BLaER1 treated with 17β-estradiol and CSF1 and Interleukin-3, amounts not matched to agents 10 nM and 100 nM (cell line): ENCODE data around the gene ACOT9.

ENCODE experiments used
- H3K27ac ChIP-seq, 11 experiments: shearing (Covaris generic); formaldehyde crosslinking; 2 replicates each; pipeline ENCODE4 v1.8.1; 2022
- H3K27me3 ChIP-seq, 11 experiments: shearing (Covaris generic); formaldehyde crosslinking; 2 replicates each; pipeline ENCODE4 v1.8.1; 2022
- H3K36me3 ChIP-seq, 11 experiments: shearing (Covaris generic); formaldehyde crosslinking; 2 replicates each; pipeline ENCODE4 v1.8.1; 2022
- H3K4me1 ChIP-seq, 10 experiments: shearing (Covaris generic); formaldehyde crosslinking; 2 replicates each; pipeline ENCODE4 v1.8.1; 2022
- H3K4me2 ChIP-seq, 11 experiments: shearing (Covaris generic); formaldehyde crosslinking; 2 replicates each; pipeline ENCODE4 v1.8.1; 2022
- H3K4me3 ChIP-seq, 10 experiments: shearing (Covaris generic); formaldehyde crosslinking; 2 replicates each; pipeline ENCODE4 v1.8.1; 2022
- H3K9ac ChIP-seq, 11 experiments: shearing (Covaris generic); formaldehyde crosslinking; 2 replicates each; pipeline ENCODE4 v1.8.1; 2022
- H3K9me3 ChIP-seq, 11 experiments: shearing (Covaris generic); formaldehyde crosslinking; replicated peaks in 1 of 11; 2 replicates each; pipeline ENCODE4 v1.8.1; 2022
- H4K20me1 ChIP-seq, 11 experiments: shearing (Covaris generic); formaldehyde crosslinking; 2 replicates each; pipeline ENCODE4 v1.8.1; 2022
- Cebpa-rat ChIP-seq, 11 experiments: shearing (Covaris generic); IDR thresholded peaks; 2 replicates each; pipeline ENCODE4 v1.8.1; 2022

The ACOT9 gene

DNA sequence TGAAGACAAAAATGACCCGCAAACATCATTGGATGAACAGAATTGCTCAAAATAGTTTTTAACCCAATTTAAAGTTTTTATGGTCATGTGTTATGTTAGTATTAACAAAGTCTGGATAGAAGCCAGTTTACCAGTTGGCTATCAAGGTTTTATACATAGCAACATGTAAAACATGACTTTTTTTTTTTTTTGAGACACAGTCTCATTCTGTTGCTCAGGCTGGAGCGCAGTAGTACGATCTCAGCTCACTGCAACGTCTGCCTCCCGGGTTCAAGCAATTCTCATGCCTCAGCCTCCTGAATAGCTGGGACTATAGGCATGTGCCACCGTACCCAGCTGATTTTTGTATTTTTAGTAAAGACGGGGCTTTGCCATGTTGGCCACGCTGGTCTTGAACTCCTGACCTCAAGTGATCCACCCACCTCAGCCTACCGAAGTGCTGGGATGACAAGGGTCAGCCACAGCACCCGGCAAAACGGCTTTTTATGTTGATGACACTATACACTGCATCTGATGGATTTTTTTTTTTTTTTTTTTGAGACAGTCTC is 43.3 kb upstream of the ACOT9 start:
- H3K4me2 ChIP-seq, result peak overlapping the region in 4 of 11 experiments; percentile 64 to 84 (median 69); a peak in 6 of 22 replicates
- H3K4me3 ChIP-seq, result peak overlapping the region in 4 of 10 experiments; percentile 70 to 79 (median 78); a peak in 6 of 20 replicates
- H3K36me3 ChIP-seq, result peaks cover 0 to 29% (median 21%) of the 10 kb centered on the region in 11 experiments; a peak in 18 of 22 replicates
- peaks cover 0 to 65% (median 26%) of the 10 kb centered on the region in 10 experiments; a peak in 17 of 20 replicates for H3K4me1 ChIP-seq
- H4K20me1 ChIP-seq, result peaks cover 0 to 30% (median 8%) of the 10 kb centered on the region in 11 experiments; a peak in 12 of 22 replicates
- no peak for TF ChIP-seq Cebpa-rat (IDR thresholded peaks at IDR 0.05)
- H3K9ac ChIP-seq, result peak overlapping the region in 2 of 11 experiments; percentile 94 to 98; a peak in 4 of 22 replicates
- H3K9me3 ChIP-seq, result peaks cover 6 to 34% (median 13%) of the 10 kb centered on the region in 11 experiments; a peak in 18 of 22 replicates
- H3K27ac ChIP-seq, result peak overlapping the region in 3 of 11 experiments; percentile 92 to 95 (median 94); a peak in 4 of 22 replicates
- no peaks in the 10 kb centered on the region for H3K27me3 ChIP-seq

DNA sequence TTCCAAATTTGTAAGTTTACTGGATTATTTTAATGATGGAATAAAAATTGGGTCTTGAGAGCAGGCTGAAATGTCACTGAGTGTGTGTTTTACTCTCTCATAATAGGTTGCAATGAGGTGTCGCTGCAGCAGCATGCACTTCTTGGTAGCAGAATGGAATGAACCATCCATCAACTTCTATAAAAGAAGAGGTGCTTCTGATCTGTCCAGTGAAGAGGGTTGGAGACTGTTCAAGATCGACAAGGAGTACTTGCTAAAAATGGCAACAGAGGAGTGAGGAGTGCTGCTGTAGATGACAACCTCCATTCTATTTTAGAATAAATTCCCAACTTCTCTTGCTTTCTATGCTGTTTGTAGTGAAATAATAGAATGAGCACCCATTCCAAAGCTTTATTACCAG is 42.5 kb upstream of the ACOT9 start:
- peak overlapping the region in 5 of 11 experiments; percentile 92 to 96 (median 94); a peak in 9 of 22 replicates for H3K27ac ChIP-seq
- peak overlapping the region in 5 of 11 experiments; percentile 88 to 98 (median 94); a peak in 9 of 22 replicates for H3K9ac ChIP-seq
- H3K4me3 ChIP-seq, result peak overlapping the region in 6 of 10 experiments; percentile 70 to 79 (median 78); a peak in 12 of 20 replicates
- TF ChIP-seq Cebpa-rat (IDR thresholded peaks at IDR 0.05), result no peak
- peaks cover 0 to 73% (median 33%) of the 10 kb centered on the region in 10 experiments; a peak in 17 of 20 replicates for H3K4me1 ChIP-seq
- H3K4me2 ChIP-seq, result peak overlapping the region in 8 of 11 experiments; percentile 50 to 84 (median 64); a peak in 16 of 22 replicates
- H3K27me3 ChIP-seq, result no peaks in the 10 kb centered on the region
- H3K36me3 ChIP-seq, result peaks cover 0 to 29% (median 21%) of the 10 kb centered on the region in 11 experiments; a peak in 18 of 22 replicates
- H4K20me1 ChIP-seq, result peaks cover 0 to 30% (median 8%) of the 10 kb centered on the region in 11 experiments; a peak in 12 of 22 replicates
- H3K9me3 ChIP-seq, result peaks cover 6 to 34% (median 13%) of the 10 kb centered on the region in 11 experiments; a peak in 18 of 22 replicates

DNA sequence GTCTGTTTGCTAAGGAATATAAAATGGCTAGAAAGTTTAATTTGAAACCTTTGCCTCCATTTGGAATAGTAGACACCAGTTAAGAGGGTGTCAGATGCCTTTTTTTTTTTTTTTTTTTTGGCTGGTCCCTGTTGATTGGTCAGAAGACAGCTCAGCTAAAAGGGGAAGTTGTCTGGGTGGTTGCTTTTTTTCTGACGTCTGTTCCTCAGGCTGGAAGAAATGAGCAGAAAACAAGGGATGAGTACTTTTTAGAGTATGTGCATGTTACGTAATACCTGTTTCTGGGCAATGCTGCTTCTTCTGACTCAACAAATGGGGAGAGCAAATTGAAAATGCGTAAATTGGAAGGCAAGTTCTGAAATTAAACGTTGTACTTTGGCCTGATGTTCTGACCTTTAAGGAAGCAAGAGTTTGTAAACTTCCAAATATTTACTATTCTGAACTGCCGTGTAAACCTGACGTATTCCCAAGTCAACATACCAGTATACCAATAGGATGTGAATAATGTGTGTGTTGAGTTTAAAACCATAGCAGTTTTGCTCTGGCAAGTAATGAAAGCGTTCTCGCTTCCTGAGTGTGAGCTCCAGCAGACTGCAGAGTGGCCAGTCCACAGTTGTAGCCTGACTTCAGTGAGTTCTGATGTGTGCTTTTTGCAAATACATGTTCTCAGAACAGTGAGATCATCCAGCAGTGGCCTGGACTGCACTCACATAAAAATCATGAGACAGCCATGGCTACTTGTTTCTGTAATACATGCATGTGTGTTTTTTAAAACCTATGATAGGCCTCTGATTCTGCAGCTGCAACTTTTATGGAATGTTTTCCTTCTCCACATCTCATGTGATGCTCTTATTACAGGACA is 41.6 kb upstream of the ACOT9 start:
- Histone ChIP-seq H3K4me2 (peak overlapping the region; percentile 47 to 84 (median 63); a peak in 21 of 22 replicates), H3K9ac (peak overlapping the region; percentile 84 to 98 (median 89); a peak in 18 of 22 replicates), H3K27ac (peak overlapping the region in 9 of 11 experiments; percentile 84 to 96 (median 93); a peak in 19 of 22 replicates), H3K36me3 (peaks cover 0 to 29% (median 21%) of the 10 kb centered on the region in 11 experiments; a peak in 18 of 22 replicates), H4K20me1 (peaks cover 0 to 30% (median 8%) of the 10 kb centered on the region in 11 experiments; a peak in 12 of 22 replicates), H3K9me3 (peaks cover 6 to 34% (median 13%) of the 10 kb centered on the region in 11 experiments; a peak in 18 of 22 replicates), H3K27me3 (no peaks in the 10 kb centered on the region), H3K4me3 (peak overlapping the region; percentile 67 to 79 (median 72)), H3K4me1 (peaks cover 0 to 68% (median 33%) of the 10 kb centered on the region in 10 experiments; a peak in 17 of 20 replicates)
- peak in 9 of 11 experiments; percentile 16 to 91 (median 69); a peak in 13 of 22 replicates for TF ChIP-seq Cebpa-rat (IDR thresholded peaks at IDR 0.05)

DNA sequence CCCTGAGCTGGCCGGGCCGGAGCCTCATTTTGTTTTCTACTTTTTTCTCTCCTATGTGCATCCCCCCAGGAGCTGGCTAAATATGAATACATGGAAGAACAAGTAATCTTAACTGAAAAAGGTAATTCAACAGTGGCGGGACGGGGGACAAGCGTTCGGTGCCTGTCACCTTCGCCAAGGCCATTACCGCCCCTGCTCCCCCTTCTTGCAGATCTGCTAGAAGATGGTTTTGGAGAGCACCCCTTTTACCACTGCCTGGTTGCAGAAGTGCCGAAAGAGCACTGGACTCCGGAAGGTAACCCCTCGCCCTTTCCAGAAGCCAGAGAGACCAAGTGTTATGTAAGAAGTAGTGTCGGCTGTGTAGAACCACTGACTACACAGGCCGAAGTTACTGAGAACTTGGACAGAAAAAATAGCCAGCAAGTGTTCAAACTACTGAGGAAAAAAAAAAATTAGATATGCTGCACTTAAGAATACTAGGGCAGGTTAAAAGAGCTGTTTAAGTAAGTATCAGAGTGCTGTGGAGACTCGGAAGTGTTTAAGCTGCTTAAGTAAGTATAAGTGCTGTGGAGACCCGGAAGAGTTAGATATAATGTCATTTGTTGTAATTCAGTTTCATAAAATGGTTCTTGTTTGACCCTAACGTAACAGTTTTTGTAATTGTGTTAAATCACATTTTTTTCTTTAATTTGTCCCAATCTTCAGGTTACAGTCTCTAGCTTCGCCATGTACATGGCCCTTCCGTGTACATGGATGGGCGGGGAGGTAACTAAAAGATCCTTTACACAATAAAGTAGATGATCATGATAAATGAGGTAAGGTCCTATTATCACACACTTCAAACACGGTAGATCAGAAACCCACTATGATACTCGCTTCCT is 40.8 kb upstream of the ACOT9 start:
- H3K36me3 ChIP-seq, result peaks cover 0 to 29% (median 21%) of the 10 kb centered on the region in 11 experiments; a peak in 18 of 22 replicates
- TF ChIP-seq Cebpa-rat (IDR thresholded peaks at IDR 0.05), result no peak
- H3K9me3 ChIP-seq, result peaks cover 6 to 34% (median 13%) of the 10 kb centered on the region in 11 experiments; a peak in 18 of 22 replicates
- H3K4me2 ChIP-seq, result peak overlapping the region; percentile 47 to 84 (median 63)
- H3K27me3 ChIP-seq, result no peaks in the 10 kb centered on the region
- H3K4me1 ChIP-seq, result peaks cover 0 to 68% (median 35%) of the 10 kb centered on the region in 10 experiments; a peak in 16 of 20 replicates
- H3K9ac ChIP-seq, result peak overlapping the region; percentile 84 to 98 (median 89)
- peak overlapping the region; percentile 67 to 79 (median 72) for H3K4me3 ChIP-seq
- peak overlapping the region; percentile 78 to 96 (median 92) for H3K27ac ChIP-seq
- peaks cover 0 to 30% (median 8%) of the 10 kb centered on the region in 11 experiments; a peak in 12 of 22 replicates for H4K20me1 ChIP-seq

DNA sequence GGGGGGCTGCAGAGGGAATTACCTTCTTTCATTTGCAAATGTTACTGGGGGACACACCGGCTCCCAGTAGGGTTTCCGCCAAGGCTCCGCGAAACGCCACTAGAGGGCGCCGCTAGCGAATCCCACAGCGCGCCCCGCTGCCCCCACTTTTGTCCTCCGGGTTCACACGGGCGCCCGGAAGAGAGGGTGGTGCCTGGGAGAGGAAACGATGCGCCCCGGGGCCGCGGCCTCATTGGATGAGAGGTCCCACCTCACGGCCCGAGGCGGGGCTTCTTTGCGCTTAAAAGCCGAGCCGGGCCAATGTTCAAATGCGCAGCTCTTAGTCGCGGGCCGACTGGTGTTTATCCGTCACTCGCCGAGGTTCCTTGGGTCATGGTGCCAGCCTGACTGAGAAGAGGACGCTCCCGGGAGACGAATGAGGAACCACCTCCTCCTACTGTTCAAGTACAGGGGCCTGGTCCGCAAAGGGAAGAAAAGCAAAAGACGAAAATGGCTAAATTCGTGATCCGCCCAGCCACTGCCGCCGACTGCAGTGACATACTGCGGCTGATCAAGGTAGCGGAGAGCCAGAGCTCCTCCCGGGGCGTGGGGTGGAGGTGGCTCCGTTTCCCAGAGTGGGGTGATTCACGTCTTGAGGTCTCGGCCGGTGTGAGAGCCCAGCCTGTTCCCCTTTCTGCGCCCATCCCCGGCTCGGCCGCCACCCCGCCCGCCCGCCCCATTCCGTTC is 40.0 kb upstream of the ACOT9 start, which contains the start of gene SAT1:
Gene SAT1, plus strand, starts transcription at position 311 of the 726 bp plus-strand sequence. Its CDS starts 179 bp downstream, at position 490.
- H3K4me2 ChIP-seq, result peak within 1 kb of the TSS; percentile 47 to 84 (median 64)
- TF ChIP-seq Cebpa-rat (IDR thresholded peaks at IDR 0.05), result no peak
- peaks cover 0 to 64% (median 36%) of the 10 kb centered on the region in 10 experiments; a peak in 16 of 20 replicates for H3K4me1 ChIP-seq
- peak within 1 kb of the TSS; percentile 67 to 79 (median 72) for H3K4me3 ChIP-seq
- peak within 1 kb of the TSS; percentile 78 to 96 (median 92) for H3K27ac ChIP-seq
- H3K36me3 ChIP-seq, result peaks cover 0 to 29% (median 21%) of the 10 kb centered on the region in 11 experiments; a peak in 18 of 22 replicates
- no peaks in the 10 kb centered on the region for H3K27me3 ChIP-seq
- peak within 1 kb of the TSS; percentile 84 to 98 (median 89) for H3K9ac ChIP-seq
- peaks cover 6 to 34% (median 13%) of the 10 kb centered on the region in 11 experiments; a peak in 18 of 22 replicates for H3K9me3 ChIP-seq
- peaks cover 0 to 30% (median 8%) of the 10 kb centered on the region in 11 experiments; a peak in 12 of 22 replicates for H4K20me1 ChIP-seq

DNA sequence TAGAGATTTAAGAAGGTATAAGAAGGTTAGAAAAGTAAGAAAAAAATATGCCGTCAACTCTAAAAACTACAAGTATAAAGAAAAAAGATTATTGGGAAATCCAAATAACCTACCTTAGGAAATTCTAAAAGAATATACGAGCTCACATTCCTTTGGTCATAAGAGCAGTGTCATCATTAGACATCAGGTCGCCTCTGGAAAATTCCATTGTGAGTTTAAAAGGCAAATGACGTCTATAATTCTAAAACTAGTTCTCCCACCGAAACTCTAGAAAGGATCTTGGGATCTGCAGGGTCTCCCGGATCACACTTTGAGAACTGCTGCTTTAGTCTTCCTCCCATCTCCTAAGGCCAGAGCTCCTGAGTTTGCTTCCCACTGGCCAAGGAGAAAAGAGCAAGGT is 39.4 kb upstream of the ACOT9 start:
- Histone ChIP-seq H3K4me1 (peaks cover 0 to 59% (median 36%) of the 10 kb centered on the region in 10 experiments; a peak in 16 of 20 replicates), H3K27ac (peak overlapping the region; percentile 69 to 96 (median 91)), H3K36me3 (peaks cover 0 to 29% (median 21%) of the 10 kb centered on the region in 11 experiments; a peak in 18 of 22 replicates), H3K4me3 (peak overlapping the region in 7 of 10 experiments; percentile 39 to 79 (median 73); a peak in 13 of 20 replicates), H3K27me3 (no peaks in the 10 kb centered on the region), H4K20me1 (peaks cover 0 to 30% (median 8%) of the 10 kb centered on the region in 11 experiments; a peak in 12 of 22 replicates), H3K9me3 (peaks cover 6 to 34% (median 13%) of the 10 kb centered on the region in 11 experiments; a peak in 18 of 22 replicates), H3K4me2 (peak overlapping the region in 7 of 11 experiments; percentile 45 to 76 (median 64); a peak in 13 of 22 replicates), H3K9ac (peak overlapping the region in 10 of 11 experiments; percentile 55 to 94 (median 88); a peak in 16 of 22 replicates)
- no peak for TF ChIP-seq Cebpa-rat (IDR thresholded peaks at IDR 0.05)
